Caki2 (cell line): Measurements from ENCODE around the gene CLCN6. TPM values are rescaled to one million over a fixed set of nuclear protein-coding genes. Genes with fewer than 3 reads are reported as not detected.

ENCODE experiments used
- DNase-seq: peaks from one replicate; pipeline ENCODE4 v3.0.0-alpha.2; 2015; ENCODE audit warnings: low read depth
- in situ Hi-C: cut with HindIII; loops from 2 replicates; pipeline ENCODE4 v1.10.0; 2016; ENCODE audit warnings: low sequenced_read_pairs, low pct_unique_long_range_greater_than_20kb, mixed read lengths
- total RNA-seq: library from RNA; depleted of rRNA; stranded (reverse); fragments of >200 nt; shearing (Covaris generic); gene quantifications from 2 replicates; pipeline ENCODE4 v1.2.3, GENCODE V29; 2014; ENCODE audit warnings: low replicate concordance

The CLCN6 gene
- total RNA-seq, 1 experiment from 2014 or later = 5.6 TPM

DNA sequence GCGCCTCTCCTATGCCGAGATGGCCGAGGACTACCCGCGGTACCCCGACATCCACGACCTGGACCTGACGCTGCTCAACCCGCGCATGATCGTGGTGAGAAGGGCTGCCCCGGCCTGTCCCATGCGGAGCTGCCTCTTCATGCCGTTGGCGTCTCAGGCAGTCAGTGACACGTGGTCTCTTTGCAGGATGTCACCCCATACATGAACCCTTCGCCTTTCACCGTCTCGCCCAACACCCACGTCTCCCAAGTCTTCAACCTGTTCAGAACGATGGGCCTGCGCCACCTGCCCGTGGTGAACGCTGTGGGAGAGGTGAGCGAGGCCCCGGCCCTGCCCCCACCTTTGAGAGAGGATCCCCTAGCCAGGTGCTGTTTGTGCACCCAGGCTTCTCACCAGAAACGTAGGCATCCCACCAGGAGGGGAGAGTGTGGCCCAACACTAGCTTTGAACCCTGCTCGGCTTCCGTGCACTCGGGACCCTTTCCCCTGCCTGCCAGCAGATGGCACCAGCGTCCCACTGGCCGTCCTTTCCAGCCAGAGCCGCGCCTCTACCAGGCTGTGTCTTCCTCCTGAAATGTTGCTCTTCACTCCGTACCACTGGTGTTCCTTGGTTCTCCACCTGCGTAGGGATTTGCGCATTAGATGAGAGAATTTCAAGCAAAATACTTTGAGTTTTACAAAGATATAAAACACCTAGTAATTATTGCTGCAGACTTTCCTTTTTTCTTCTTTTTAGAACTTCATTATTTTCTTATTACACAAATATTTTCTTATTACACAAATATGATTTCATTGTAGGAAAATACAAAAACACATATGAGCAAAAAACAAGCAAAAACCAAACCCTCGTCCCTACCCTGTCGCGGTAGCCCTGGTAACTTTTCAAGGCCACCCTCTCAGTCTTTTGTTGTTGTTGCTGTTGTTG is 32.6 kb downstream of the CLCN6 start:
- in situ Hi-C loops = no loop called here
- peak; percentile 36 for DNase-seq

GRCh38 chr1:11839727-11840705 is 34.0 kb downstream of the CLCN6 start:
- in situ Hi-C loops = no loop called here
- DNase-seq = no peak

- in situ Hi-C loops = no loop called here
- no peak for DNase-seq
These were observed 35.5 kb downstream of the CLCN6 start for GRCh38 chr1:11841245-11842153.

GRCh38 chr1:11842154-11843041 is 36.4 kb downstream of the CLCN6 start:
- DNase-seq = no peak
- in situ Hi-C loops = no loop called here

DNA sequence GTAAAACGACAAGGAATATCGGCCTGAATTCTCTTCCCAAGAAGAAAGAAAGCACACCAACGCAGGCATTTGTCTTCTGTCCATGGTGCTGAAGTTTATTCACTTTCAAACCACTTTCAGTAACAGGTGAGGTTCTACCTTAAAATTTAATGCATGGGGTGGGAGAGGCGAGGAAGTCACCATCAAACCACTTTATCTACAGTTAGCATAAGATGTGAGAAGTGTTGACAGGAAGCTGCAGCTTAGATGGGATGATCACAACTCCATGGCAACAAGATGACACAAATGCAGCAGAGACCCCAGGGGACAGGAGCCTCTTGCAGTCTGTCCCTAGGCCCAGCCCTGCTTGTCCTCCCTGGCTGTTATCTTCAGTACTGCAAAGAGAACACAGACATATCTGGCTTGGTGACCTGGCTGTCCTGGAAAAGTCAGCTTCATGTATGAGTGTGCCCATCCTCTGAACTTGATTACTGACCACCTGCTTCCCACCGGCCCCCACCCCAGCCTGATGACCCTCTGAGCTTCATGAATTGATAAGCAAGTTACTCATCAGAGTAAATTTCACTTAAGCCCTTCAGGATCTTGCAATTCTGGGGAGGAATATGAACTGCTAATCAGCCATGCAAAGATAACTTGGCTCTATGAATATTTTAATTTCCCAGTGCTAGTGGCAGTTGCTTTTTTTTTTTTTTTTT is 39.8 kb downstream of the CLCN6 start:
- peak; percentile 8 for DNase-seq
- in situ Hi-C loops = no loop called here

DNA sequence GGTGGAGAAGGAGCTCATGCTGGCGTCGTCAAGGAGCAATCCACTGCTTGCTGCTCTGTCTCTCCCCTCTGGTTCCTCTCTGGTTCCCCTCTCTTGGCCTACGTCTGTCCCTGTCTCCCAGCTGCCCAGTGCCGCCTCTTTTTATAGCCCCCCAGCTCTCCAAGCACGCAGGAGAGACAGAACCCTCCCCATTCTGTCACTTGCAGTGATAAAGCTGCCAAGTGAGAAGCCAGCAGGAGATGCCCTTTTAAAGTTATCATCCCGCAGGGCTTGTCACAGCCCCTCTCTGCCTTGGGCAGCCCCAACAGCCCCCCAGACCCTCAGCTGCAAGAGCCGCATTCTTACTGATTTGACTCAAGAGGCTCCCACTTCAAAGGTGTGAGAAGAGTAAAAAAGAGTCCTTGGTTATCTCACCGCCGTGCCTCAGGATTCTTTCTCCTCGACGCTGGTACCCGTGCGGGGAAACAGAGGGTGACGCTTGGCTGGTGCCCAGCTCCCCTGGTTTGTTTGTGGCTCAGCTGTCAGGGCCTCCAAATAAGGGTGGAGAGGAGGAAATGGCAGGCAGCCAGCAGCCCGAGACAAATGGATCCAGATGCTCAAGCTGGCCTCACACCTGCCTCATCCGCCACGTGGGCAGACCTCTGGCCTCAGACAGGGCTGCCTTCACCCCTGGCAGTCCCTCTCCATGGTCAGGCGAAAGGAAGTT is 41.8 kb downstream of the CLCN6 start, which contains the start of gene NPPA:
TSS of gene NPPA (minus strand) at position 117 of the 706 bp plus-strand sequence. CDS start at position 18, 99 bp downstream.
- DNase-seq = no peak
- in situ Hi-C loops = no loop called here

GRCh38 chr1:11848373-11848700 is 42.3 kb downstream of the CLCN6 start:
- in situ Hi-C loops = no loop called here
- no peak for DNase-seq

DNA sequence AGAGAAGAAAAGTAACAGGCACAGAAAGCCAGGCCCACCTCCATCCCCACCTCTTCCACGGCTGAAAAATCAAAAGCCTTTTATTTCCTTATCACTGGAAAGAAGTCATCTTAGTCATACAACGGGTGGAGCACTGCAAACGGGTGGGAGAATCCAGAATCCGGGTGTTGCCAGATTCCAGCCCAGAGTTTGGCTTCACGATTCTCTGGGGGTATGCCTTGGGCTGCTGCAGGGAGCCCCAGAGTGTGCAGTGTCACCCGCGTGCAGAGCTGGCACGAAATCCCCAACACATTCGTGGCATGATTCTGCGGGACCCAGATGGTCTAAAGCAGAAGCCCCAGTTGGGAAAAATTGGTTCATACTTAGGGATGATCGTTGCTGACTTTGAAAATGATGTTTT is 44.2 kb downstream of the CLCN6 start:
- in situ Hi-C loops = no loop called here
- no peak for DNase-seq

- in situ Hi-C loops = no loop called here
- DNase-seq = no peak
These were observed 45.2 kb downstream of the CLCN6 start for GRCh38 chr1:11851180-11851579.

GRCh38 chr1:11854519-11854918 is 48.5 kb downstream of the CLCN6 start:
- no peak for DNase-seq
- in situ Hi-C loops = no loop called here

DNA sequence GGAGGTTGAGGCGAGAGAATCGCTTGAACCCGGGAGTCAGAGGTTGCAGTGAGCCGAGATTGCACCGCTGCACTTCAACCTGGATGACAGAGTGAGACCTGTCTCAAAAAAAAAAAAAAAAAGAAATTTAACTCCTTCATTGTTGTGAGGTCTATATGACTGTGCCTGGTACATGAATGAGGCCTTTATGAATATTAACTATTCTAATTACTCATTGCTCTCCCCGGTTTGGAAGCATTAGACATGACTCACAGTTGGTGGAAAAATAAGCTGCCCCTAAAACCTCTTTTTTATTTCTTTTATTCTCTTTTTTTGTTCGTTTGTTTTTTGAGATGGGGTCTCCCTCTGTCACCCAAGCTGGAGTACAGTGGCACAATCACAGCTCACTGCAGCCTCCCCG is 49.4 kb downstream of the CLCN6 start:
- in situ Hi-C loops = no loop called here

DNA sequence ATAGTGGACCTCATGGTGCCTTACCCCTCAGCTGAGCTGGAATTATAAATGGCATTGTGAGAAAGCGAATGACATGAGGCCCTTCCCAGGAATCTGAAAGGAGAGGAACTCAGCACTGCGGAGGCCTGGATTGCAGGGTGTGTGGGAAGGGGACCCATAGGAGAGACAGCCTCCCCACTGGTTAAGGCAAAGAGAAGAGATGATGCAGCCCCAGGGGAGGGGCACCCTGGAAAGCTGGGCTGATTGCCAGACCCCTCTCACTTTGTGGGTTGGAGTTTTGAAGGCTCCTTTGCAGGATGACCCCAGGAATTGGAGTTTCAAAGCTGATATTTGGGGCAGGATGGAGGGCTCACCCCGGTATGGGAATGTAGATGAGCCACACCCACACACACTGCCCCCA is 50.7 kb downstream of the CLCN6 start:
- in situ Hi-C loops = no loop called here
- no peak for DNase-seq

More for the DNA sequence above, 49.4 kb downstream of the CLCN6 start:
- DNase-seq = no peak

- in situ Hi-C loops = no loop called here
- no peak for DNase-seq
These were observed 51.3 kb downstream of the CLCN6 start for GRCh38 chr1:11857164-11857851.

DNA sequence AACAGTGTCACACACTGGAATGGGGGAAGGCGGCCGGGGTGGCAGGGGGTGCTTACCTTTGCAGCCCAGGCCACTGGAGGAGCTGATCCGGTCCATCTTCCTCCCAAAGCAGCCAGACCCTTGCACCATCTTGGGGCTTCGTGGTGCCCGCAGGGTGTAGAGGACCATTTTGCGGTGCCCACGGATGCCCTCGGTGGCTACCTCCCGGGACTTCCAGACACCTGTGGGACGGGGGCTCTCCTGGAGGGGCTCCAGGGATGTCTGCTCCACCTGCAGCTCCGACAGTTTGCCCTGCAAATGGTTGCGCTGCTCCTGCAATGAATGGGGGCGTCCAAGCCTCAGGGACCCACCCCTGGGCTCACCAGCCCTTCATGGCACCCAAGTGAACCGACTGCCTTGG is 52.2 kb downstream of the CLCN6 start:
- DNase-seq = no peak
- in situ Hi-C loops = no loop called here

DNA sequence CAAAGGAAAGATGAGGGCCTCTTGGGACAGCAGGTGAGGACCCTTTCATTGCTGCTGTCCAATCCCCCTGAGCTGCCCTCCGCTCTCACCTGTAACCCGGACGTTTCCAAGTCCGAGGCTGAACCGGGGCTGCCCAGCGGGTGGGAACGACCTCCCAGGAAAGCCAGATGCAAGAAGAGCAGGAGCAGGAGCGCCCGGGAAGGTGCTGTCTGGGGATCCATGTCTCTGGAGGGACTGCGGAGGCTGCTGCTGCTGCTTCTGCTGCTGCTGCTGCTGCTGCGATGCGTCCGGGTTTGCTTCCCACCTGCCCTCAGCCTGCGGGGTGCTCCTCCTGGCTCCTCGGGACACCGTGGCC is 52.6 kb downstream of the CLCN6 start, which contains the start of gene NPPB:
TSS of gene NPPB (minus strand) at position 333 of the 355 bp plus-strand sequence. CDS start at position 221, 112 bp downstream.
- in situ Hi-C loops = no loop called here

More for the DNA sequence above, 52.6 kb downstream of the CLCN6 start, which contains the start of gene NPPB:
- DNase-seq = no peak
